ENCODE data around the gene PCDHA1. TPM values are rescaled to one million over a fixed set of nuclear protein-coding genes. Genes with fewer than 3 reads are reported as not detected.

The PCDHA1 gene
- total RNA-seq, 1 experiment from 2014 or later, result 0.45 TPM

DNA sequence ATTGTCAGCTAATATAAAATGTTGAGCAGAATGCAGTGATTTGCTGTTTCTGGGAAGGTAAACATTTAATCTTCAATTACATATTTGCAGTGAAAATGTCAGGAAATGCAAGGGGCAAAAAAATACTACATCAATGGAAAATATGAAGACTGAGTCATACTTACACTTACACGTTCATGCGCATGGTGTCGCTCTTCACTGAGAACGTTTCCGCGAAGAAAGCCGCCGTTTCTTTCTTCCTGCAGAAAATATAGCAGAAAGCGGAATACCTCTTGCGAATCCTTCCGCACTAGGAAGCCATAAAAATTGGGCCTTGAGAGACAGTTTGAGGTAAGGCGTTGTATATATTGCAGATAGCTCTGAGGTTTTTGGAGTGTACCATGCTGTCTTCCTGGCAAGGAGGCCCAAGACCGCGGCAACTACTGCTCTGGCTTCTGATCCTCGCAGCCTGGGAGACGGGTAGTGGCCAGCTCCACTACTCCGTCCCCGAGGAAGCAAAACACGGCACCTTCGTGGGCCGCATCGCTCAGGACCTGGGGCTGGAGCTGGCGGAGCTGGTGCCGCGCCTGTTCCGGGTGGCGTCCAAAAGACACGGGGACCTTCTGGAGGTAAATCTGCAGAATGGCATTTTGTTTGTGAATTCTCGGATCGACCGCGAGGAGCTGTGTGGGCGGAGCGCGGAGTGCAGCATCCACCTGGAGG lies 96.1 kb downstream of the PCDHA1 start, which contains the start of gene PCDHA13:
TSS of gene PCDHA13 (plus strand) at position 236 of the 702 bp plus-strand sequence. CDS start at position 381, 145 bp downstream.
- H3K4me3 ChIP-seq (ENCODE audit: low read depth, low read length, poor library complexity, severe bottlenecking), result peak within 1 kb of the TSS; percentile 51
- DNase-seq (ENCODE audit: low spot score), result peak; percentile 90
- CTCF ChIA-PET, result interaction anchor here (0.7 to 2.7 kb wide), 3 partner anchors 41 to 158 kb away, joined by 3 to 25 read pairs (median 4); partner anchors contain the start of gene PCDHA6

DNA sequence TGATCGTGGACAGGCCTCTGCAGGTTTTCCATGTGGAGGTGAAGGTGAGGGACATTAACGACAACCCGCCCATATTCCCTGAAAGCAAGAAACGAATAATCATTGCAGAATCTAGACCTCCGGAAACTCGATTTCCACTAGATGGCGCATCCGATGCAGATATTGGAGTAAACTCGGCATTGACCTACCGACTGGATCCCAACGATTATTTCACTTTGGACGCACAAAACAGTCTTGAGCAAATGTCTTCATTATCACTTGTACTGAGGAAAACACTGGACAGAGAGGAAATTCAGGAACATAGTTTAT lies 96.6 kb downstream of the PCDHA1 start:
- H3K36me3 ChIP-seq (ENCODE audit: insufficient read depth, low read length, poor library complexity, severe bottlenecking), result no peaks in the 10 kb centered on the region
- ChIA-PET CTCF (interaction anchor here (1.3 to 2.7 kb wide), 2 partner anchors 55 to 158 kb away, joined by 4 to 25 read pairs; partner anchors contain the start of gene PCDHA6), POLR2A (ENCODE audit: low non-redundant PET) (no interaction called here)
- peak overlapping the region; percentile 36 for H3K27ac ChIP-seq (ENCODE audit: low read depth, low read length, poor library complexity, severe bottlenecking)
- BruUV-seq (replicated peaks), result no TSS peak
- no peaks in the 10 kb centered on the region for H3K4me1 ChIP-seq (ENCODE audit: insufficient read depth, low read length, poor library complexity, severe bottlenecking)
- DNase-seq (ENCODE audit: low spot score), result peak; percentile 89
- no peaks in the 10 kb centered on the region for H3K9me3 ChIP-seq (ENCODE audit: low read depth, low read length, poor library complexity, severe bottlenecking)
- H3K27me3 ChIP-seq (replicated peaks; ENCODE audit: insufficient read depth, low read depth, low read length, poor library complexity), result no peaks in the 10 kb centered on the region
- intact Hi-C loops (cut with micrococcal nuclease; ENCODE audit: unreplicated experiment), result loop anchor here (1.0 to 5.0 kb wide), 2 partner anchors 40 to 158 kb away; no protein-coding TSS in a partner anchor
- TF ChIP-seq EZH2 (IDR thresholded peaks at IDR 0.05; ENCODE audit: borderline replicate concordance, low read depth, low read length, poor library complexity, severe bottlenecking), result no peak
- TF ChIP-seq, protein P1, sequence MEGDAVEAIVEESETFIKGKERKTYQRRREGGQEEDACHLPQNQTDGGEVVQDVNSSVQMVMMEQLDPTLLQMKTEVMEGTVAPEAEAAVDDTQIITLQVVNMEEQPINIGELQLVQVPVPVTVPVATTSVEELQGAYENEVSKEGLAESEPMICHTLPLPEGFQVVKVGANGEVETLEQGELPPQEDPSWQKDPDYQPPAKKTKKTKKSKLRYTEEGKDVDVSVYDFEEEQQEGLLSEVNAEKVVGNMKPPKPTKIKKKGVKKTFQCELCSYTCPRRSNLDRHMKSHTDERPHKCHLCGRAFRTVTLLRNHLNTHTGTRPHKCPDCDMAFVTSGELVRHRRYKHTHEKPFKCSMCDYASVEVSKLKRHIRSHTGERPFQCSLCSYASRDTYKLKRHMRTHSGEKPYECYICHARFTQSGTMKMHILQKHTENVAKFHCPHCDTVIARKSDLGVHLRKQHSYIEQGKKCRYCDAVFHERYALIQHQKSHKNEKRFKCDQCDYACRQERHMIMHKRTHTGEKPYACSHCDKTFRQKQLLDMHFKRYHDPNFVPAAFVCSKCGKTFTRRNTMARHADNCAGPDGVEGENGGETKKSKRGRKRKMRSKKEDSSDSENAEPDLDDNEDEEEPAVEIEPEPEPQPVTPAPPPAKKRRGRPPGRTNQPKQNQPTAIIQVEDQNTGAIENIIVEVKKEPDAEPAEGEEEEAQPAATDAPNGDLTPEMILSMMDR (conservative IDR thresholded peaks at IDR 0.05; ENCODE audit: low read depth, low read length), result peak; percentile 75
- H3K4me3 ChIP-seq (ENCODE audit: low read depth, low read length, poor library complexity, severe bottlenecking), result peak overlapping the region; percentile 51

More for the DNA sequence above, 96.1 kb downstream of the PCDHA1 start, which contains the start of gene PCDHA13:
- POLR2A ChIA-PET (ENCODE audit: low non-redundant PET), result no interaction called here
- TF ChIP-seq, protein P1 (conservative IDR thresholded peaks at IDR 0.05; ENCODE audit: low read depth, low read length), result peak; percentile 85
- TF ChIP-seq EZH2 (IDR thresholded peaks at IDR 0.05; ENCODE audit: borderline replicate concordance, low read depth, low read length, poor library complexity, severe bottlenecking), result no peak
- no peaks in the 10 kb centered on the region for H3K4me1 ChIP-seq (ENCODE audit: insufficient read depth, low read length, poor library complexity, severe bottlenecking)
- no peaks in the 10 kb centered on the region for H3K9me3 ChIP-seq (ENCODE audit: low read depth, low read length, poor library complexity, severe bottlenecking)
- H3K27me3 ChIP-seq (replicated peaks; ENCODE audit: insufficient read depth, low read depth, low read length, poor library complexity), result no peaks in the 10 kb centered on the region
- intact Hi-C loops (cut with micrococcal nuclease; ENCODE audit: unreplicated experiment), result loop anchor here (1.0 to 5.0 kb wide), 2 partner anchors 40 to 158 kb away; no protein-coding TSS in a partner anchor
- no TSS peak for BruUV-seq (replicated peaks)
- no peaks in the 10 kb centered on the region for H3K36me3 ChIP-seq (ENCODE audit: insufficient read depth, low read length, poor library complexity, severe bottlenecking)
- peak within 1 kb of the TSS; percentile 36 for H3K27ac ChIP-seq (ENCODE audit: low read depth, low read length, poor library complexity, severe bottlenecking)

DNA sequence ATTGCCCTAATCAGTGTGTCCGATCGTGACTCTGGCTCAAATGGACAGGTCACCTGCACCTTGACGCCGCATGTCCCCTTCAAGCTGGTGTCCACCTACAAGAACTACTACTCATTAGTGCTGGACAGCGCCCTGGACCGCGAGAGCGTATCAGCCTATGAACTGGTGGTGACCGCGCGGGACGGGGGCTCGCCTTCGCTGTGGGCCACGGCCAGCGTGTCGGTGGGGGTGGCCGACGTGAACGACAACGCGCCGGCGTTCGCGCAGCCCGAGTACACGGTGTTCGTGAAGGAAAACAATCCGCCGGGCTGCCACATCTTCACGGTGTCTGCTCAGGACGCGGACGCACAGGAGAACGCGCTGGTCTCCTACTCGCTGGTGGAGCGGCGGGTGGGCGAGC lies 97.4 kb downstream of the PCDHA1 start:
- intact Hi-C loops (cut with micrococcal nuclease; ENCODE audit: unreplicated experiment), result loop anchor here (5.0 kb wide), 1 partner anchor 39 kb away; no protein-coding TSS in a partner anchor
- TF ChIP-seq, protein P1 (conservative IDR thresholded peaks at IDR 0.05; ENCODE audit: low read depth, low read length), result no peak
- TF ChIP-seq EZH2 (IDR thresholded peaks at IDR 0.05; ENCODE audit: borderline replicate concordance, low read depth, low read length, poor library complexity, severe bottlenecking), result no peak
- BruUV-seq (replicated peaks), result no TSS peak
- H3K4me3 ChIP-seq (ENCODE audit: low read depth, low read length, poor library complexity, severe bottlenecking), result no peak overlapping the region
- DNase-seq (ENCODE audit: low spot score), result no peak
- H3K27ac ChIP-seq (ENCODE audit: low read depth, low read length, poor library complexity, severe bottlenecking), result no peak overlapping the region
- no peaks in the 10 kb centered on the region for H3K4me1 ChIP-seq (ENCODE audit: insufficient read depth, low read length, poor library complexity, severe bottlenecking)
- H3K9me3 ChIP-seq (ENCODE audit: low read depth, low read length, poor library complexity, severe bottlenecking), result no peaks in the 10 kb centered on the region
- no peaks in the 10 kb centered on the region for H3K36me3 ChIP-seq (ENCODE audit: insufficient read depth, low read length, poor library complexity, severe bottlenecking)
- CTCF ChIA-PET, result interaction anchor here (2.7 kb wide), 1 partner anchor 157 kb away, joined by 25 read pairs; no protein-coding TSS in a partner anchor
- POLR2A ChIA-PET (ENCODE audit: low non-redundant PET), result no interaction called here
- H3K27me3 ChIP-seq (replicated peaks; ENCODE audit: insufficient read depth, low read depth, low read length, poor library complexity), result no peaks in the 10 kb centered on the region

Data from A673 (cell line).